ENCODE results near the gene ATG5.
A peak's percentile ranks its signal among the peaks of the same experiment; 100 is the strongest.

Gene ATG5

DNA sequence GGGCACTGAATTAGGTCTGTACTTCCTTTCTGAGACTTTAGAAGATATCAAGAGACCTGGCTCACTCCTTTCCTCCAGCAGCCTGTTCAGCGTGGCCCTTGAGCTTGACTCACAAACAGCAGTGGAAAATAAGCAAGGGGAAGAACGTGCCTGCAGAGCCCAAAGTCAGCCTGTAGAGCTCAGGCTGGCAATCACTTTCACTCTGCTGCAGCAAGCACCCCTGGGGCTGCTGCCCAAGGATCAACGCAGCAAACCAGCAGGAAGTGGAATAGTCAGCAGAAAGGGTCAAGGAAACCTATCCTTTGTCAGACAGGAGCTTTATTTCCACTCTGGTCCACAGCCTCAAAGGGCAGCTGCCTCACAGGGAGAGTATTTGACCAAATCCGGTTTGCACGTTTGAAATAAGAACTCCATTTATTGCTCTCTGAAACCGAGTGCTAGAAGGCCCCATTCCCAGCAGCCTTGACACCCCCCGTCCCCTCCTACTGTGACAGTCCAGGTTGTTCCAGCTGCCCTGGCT is 162.1 kb downstream of the ATG5 start:
- TF ChIP-seq SP3 (tag by site-specific recombination; IDR thresholded peaks at IDR 0.05) (no peak), ZNF274 (IDR thresholded peaks at IDR 0.05; ENCODE audit: low read length) (no peak), ZNF274 (tag by site-specific recombination; IDR thresholded peaks at IDR 0.05; ENCODE audit: borderline replicate concordance) (no peak), ZNF529 (tag by site-specific recombination; IDR thresholded peaks at IDR 0.05; ENCODE audit: insufficient replicate concordance) (no peak), ZIC2 (tag by site-specific recombination; IDR thresholded peaks at IDR 0.05) (peak; percentile 81), ZNF837 (tag by site-specific recombination; IDR thresholded peaks at IDR 0.05) (no peak)
- TF ChIP-seq, protein P1, sequence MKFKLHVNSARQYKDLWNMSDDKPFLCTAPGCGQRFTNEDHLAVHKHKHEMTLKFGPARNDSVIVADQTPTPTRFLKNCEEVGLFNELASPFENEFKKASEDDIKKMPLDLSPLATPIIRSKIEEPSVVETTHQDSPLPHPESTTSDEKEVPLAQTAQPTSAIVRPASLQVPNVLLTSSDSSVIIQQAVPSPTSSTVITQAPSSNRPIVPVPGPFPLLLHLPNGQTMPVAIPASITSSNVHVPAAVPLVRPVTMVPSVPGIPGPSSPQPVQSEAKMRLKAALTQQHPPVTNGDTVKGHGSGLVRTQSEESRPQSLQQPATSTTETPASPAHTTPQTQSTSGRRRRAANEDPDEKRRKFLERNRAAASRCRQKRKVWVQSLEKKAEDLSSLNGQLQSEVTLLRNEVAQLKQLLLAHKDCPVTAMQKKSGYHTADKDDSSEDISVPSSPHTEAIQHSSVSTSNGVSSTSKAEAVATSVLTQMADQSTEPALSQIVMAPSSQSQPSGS (tag by site-specific recombination; IDR thresholded peaks at IDR 0.05; ENCODE audit: low read depth), result no peak
- POLR2A ChIA-PET, result no interaction called here
- Histone ChIP-seq H3K4me1 (ENCODE audit: control insufficient read depth, insufficient read depth, low read length) (no peaks in the 10 kb centered on the region), H3K4me3 (ENCODE audit: low read depth, low read length) (no peak overlapping the region), H3K9me3 (ENCODE audit: control insufficient read depth, insufficient read depth, low read depth, low read length) (no peaks in the 10 kb centered on the region), H3K27ac (ENCODE audit: extremely low read depth, low read depth, low read length) (no peak overlapping the region), H3K36me3 (ENCODE audit: control insufficient read depth in 2 of 2, insufficient read depth in 1 of 2, low read length in 2 of 2) (no peaks in the 10 kb centered on the region)
- CTCF ChIA-PET, result interaction anchor here (0.5 to 1.1 kb wide), 2 partner anchors 14 to 164 kb away, joined by 3 to 5 read pairs; no protein-coding TSS in a partner anchor

DNA sequence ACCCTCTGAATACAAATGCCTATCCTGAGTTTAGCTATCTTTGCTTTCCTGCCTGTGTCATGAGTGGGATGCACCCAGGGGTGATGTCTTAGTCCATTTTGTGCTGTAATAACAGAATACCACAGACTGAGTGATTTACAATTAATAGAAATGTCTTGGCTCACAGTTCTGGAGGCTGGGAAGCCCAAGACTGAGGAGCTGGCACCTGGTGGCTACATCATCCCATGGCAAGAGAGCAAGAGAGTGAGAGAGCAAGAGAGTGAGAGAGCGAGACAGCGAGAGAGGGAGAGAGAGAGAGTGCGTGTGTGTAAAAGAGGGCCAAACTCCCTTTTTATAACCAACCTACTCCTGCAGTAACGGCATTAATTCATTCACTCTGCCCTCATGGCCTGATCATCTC is 162.6 kb downstream of the ATG5 start:
- Histone ChIP-seq H3K36me3 (ENCODE audit: control insufficient read depth in 2 of 2, insufficient read depth in 1 of 2, low read length in 2 of 2) (no peaks in the 10 kb centered on the region), H3K9me3 (ENCODE audit: control insufficient read depth, insufficient read depth, low read depth, low read length) (no peaks in the 10 kb centered on the region), H3K4me3 (ENCODE audit: low read depth, low read length) (no peak overlapping the region), H3K4me1 (ENCODE audit: control insufficient read depth, insufficient read depth, low read length) (no peaks in the 10 kb centered on the region), H3K27ac (ENCODE audit: extremely low read depth, low read depth, low read length) (no peak overlapping the region)
- TF ChIP-seq, protein P2, sequence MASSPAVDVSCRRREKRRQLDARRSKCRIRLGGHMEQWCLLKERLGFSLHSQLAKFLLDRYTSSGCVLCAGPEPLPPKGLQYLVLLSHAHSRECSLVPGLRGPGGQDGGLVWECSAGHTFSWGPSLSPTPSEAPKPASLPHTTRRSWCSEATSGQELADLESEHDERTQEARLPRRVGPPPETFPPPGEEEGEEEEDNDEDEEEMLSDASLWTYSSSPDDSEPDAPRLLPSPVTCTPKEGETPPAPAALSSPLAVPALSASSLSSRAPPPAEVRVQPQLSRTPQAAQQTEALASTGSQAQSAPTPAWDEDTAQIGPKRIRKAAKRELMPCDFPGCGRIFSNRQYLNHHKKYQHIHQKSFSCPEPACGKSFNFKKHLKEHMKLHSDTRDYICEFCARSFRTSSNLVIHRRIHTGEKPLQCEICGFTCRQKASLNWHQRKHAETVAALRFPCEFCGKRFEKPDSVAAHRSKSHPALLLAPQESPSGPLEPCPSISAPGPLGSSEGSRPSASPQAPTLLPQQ (tag by site-specific recombination; IDR thresholded peaks at IDR 0.05), result no peak
- TF ChIP-seq ZNF596 (tag by site-specific recombination; IDR thresholded peaks at IDR 0.05), result peak; percentile 70; the same call in 1 of the 2 replicates
- POLR2A ChIA-PET, result no interaction called here
- CTCF ChIA-PET, result no interaction called here

DNA sequence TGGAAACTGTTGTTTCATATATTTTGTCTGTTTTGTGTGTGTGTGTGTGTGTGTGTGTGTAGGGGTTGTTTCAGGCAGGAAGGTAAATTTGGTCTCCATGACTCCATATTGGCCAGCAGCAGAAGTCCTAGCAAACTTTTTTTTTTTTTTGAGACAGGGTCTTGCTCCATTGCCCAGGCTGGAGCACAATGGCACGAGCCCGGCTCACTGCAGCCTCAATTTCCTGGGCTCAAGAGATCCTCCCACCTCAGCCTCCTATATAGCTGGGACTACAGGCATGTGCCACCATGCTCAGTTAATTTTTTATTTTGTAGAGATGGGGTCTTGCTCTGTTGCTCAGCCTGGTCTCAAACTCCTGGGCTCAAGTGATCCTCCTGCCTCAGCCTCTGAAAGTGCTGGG is 163.7 kb downstream of the ATG5 start:
- ChIA-PET CTCF (no interaction called here), POLR2A (no interaction called here)
- Histone ChIP-seq H3K4me1 (ENCODE audit: control insufficient read depth, insufficient read depth, low read length) (no peaks in the 10 kb centered on the region), H3K9me3 (ENCODE audit: control insufficient read depth, insufficient read depth, low read depth, low read length) (no peaks in the 10 kb centered on the region), H3K27ac (ENCODE audit: extremely low read depth, low read depth, low read length) (no peak overlapping the region), H3K36me3 (ENCODE audit: control insufficient read depth in 2 of 2, insufficient read depth in 1 of 2, low read length in 2 of 2) (no peaks in the 10 kb centered on the region), H3K4me3 (ENCODE audit: low read depth, low read length) (no peak overlapping the region)
- TF ChIP-seq, protein P3, sequence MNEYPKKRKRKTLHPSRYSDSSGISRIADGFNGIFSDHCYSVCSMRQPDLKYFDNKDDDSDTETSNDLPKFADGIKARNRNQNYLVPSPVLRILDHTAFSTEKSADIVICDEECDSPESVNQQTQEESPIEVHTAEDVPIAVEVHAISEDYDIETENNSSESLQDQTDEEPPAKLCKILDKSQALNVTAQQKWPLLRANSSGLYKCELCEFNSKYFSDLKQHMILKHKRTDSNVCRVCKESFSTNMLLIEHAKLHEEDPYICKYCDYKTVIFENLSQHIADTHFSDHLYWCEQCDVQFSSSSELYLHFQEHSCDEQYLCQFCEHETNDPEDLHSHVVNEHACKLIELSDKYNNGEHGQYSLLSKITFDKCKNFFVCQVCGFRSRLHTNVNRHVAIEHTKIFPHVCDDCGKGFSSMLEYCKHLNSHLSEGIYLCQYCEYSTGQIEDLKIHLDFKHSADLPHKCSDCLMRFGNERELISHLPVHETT (tag by site-specific recombination; IDR thresholded peaks at IDR 0.05), result no peak
- TF ChIP-seq, protein P4, sequence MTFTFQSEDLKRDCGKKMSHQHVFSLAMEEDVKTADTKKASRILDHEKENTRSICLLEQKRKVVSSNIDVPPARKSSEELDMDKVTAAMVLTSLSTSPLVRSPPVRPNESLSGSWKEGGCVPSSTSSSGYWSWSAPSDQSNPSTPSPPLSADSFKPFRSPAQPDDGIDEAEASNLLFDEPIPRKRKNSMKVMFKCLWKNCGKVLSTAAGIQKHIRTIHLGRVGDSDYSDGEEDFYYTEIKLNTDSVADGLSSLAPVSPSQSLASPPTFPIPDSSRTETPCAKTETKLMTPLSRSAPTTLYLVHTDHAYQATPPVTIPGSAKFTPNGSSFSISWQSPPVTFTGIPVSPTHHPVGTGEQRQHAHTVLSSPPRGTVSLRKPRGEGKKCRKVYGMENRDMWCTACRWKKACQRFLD (tag by site-specific recombination; IDR thresholded peaks at IDR 0.05), result no peak
- TF ChIP-seq ZBTB17 (tag by site-specific recombination; IDR thresholded peaks at IDR 0.05) (no peak), TRIM28 (IDR thresholded peaks at IDR 0.05; ENCODE audit: borderline replicate concordance, low read length) (no peak), ZNF785 (tag by site-specific recombination; IDR thresholded peaks at IDR 0.05) (no peak), ZNF473 (tag by site-specific recombination; IDR thresholded peaks at IDR 0.05) (no peak), KLF10 (tag by site-specific recombination; IDR thresholded peaks at IDR 0.05) (no peak), IKZF3 (tag by site-specific recombination; IDR thresholded peaks at IDR 0.05) (no peak)
- TF ChIP-seq, protein P2 (tag by site-specific recombination; IDR thresholded peaks at IDR 0.05), result no peak
- TF ChIP-seq, protein P5, sequence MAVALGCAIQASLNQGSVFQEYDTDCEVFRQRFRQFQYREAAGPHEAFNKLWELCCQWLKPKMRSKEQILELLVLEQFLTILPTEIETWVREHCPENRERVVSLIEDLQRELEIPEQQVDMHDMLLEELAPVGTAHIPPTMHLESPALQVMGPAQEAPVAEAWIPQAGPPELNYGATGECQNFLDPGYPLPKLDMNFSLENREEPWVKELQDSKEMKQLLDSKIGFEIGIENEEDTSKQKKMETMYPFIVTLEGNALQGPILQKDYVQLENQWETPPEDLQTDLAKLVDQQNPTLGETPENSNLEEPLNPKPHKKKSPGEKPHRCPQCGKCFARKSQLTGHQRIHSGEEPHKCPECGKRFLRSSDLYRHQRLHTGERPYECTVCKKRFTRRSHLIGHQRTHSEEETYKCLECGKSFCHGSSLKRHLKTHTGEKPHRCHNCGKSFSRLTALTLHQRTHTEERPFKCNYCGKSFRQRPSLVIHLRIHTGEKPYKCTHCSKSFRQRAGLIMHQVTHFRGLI (tag by site-specific recombination; IDR thresholded peaks at IDR 0.05), result no peak
- TF ChIP-seq, protein P6, sequence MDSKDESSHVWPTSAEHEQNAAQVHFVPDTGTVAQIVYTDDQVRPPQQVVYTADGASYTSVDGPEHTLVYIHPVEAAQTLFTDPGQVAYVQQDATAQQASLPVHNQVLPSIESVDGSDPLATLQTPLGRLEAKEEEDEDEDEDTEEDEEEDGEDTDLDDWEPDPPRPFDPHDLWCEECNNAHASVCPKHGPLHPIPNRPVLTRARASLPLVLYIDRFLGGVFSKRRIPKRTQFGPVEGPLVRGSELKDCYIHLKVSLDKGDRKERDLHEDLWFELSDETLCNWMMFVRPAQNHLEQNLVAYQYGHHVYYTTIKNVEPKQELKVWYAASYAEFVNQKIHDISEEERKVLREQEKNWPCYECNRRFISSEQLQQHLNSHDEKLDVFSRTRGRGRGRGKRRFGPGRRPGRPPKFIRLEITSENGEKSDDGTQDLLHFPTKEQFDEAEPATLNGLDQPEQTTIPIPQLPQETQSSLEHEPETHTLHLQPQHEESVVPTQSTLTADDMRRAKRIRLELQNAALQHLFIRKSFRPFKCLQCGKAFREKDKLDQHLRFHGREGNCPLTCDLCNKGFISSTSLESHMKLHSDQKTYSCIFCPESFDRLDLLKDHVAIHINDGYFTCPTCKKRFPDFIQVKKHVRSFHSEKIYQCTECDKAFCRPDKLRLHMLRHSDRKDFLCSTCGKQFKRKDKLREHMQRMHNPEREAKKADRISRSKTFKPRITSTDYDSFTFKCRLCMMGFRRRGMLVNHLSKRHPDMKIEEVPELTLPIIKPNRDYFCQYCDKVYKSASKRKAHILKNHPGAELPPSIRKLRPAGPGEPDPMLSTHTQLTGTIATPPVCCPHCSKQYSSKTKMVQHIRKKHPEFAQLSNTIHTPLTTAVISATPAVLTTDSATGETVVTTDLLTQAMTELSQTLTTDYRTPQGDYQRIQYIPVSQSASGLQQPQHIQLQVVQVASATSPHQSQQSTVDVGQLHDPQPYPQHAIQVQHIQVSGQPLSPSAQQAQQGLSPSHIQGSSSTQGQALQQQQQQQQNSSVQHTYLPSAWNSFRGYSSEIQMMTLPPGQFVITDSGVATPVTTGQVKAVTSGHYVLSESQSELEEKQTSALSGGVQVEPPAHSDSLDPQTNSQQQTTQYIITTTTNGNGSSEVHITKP (tag by site-specific recombination; IDR thresholded peaks at IDR 0.05), result no peak

All from HEK293 (cell line).